HEK293 (cell line): ENCODE measurements around the gene KBTBD3.

Experiments
- ATF2 ChIP-seq: fragments of 450-650 bp; formaldehyde crosslinking; IDR thresholded peaks from 2 replicates; pipeline ENCODE4 v1.5.1; 2016; ENCODE audit warnings: missing biosample characterization, missing genetic modification characterization, low read depth
- CTCF ChIP-seq: fragments of 450-650 bp; formaldehyde crosslinking; IDR thresholded peaks from 2 replicates; pipeline ENCODE4 v1.5.1; 2016; ENCODE audit warnings: missing biosample characterization, missing genetic modification characterization
- HOXA7 ChIP-seq: sonication (generic); formaldehyde crosslinking; IDR thresholded peaks from 2 replicates; pipeline ENCODE4 v1.8.1; 2022; ENCODE audit warnings: missing genetic modification reagents, borderline replicate concordance
- PBX3 ChIP-seq: sonication (generic); formaldehyde crosslinking; IDR thresholded peaks from 2 replicates; pipeline ENCODE4 v1.8.1; 2022; ENCODE audit warnings: mild to moderate bottlenecking, moderate library complexity, missing genetic modification reagents
- ZFP37 ChIP-seq: fragments of 450-650 bp; formaldehyde crosslinking; IDR thresholded peaks from 2 replicates; pipeline ENCODE4 v1.5.1; 2016; ENCODE audit warnings: missing biosample characterization, missing genetic modification characterization
- ZNF202 ChIP-seq: fragments of 450-650 bp; formaldehyde crosslinking; IDR thresholded peaks from 2 replicates; pipeline ENCODE4 v1.5.1; 2016; ENCODE audit warnings: missing biosample characterization, missing genetic modification characterization, borderline replicate concordance
- ZNF248 ChIP-seq: fragments of 450-650 bp; formaldehyde crosslinking; IDR thresholded peaks from 2 replicates; pipeline ENCODE4 v1.5.1; 2017; ENCODE audit warnings: missing biosample characterization, missing genetic modification characterization
- ZNF548 ChIP-seq: fragments of 450-650 bp; formaldehyde crosslinking; IDR thresholded peaks from 2 replicates; pipeline ENCODE4 v1.5.1; 2016; ENCODE audit warnings: missing biosample characterization, missing genetic modification characterization
- ZNF629 ChIP-seq: fragments of 450-650 bp; formaldehyde crosslinking; IDR thresholded peaks from 2 replicates; pipeline ENCODE4 v1.5.1; 2017; ENCODE audit warnings: missing biosample characterization, missing genetic modification characterization
- ZNF670 ChIP-seq: fragments of 450-650 bp; formaldehyde crosslinking; IDR thresholded peaks from 2 replicates; pipeline ENCODE4 v1.5.1; 2016; ENCODE audit warnings: missing biosample characterization, missing genetic modification characterization, low read depth
- ZNF785 ChIP-seq: fragments of 450-650 bp; formaldehyde crosslinking; IDR thresholded peaks from 2 replicates; pipeline ENCODE4 v1.5.1; 2016; ENCODE audit warnings: missing biosample characterization, missing genetic modification characterization
- ZSCAN16 ChIP-seq: fragments of 450-650 bp; formaldehyde crosslinking; IDR thresholded peaks from 2 replicates; pipeline ENCODE4 v1.5.1; 2016; ENCODE audit warnings: missing biosample characterization, missing genetic modification characterization

GRCh38 chr11:106086135-106086534, 9.0 kb upstream of the KBTBD3 start:
- TF ChIP-seq ZNF785 (tag by site-specific recombination), result no peak
- TF ChIP-seq CTCF, result no peak
- no peak for TF ChIP-seq ZNF629 (tag by site-specific recombination)
- no peak for TF ChIP-seq ZSCAN16 (tag by site-specific recombination)
- no peak for TF ChIP-seq ZNF548 (tag by site-specific recombination)
- TF ChIP-seq ZNF248 (tag by site-specific recombination), result no peak
- TF ChIP-seq ZNF202, result no peak
- no peak for TF ChIP-seq ZFP37 (tag by site-specific recombination)
- TF ChIP-seq ZNF670 (tag by site-specific recombination), result no peak
- TF ChIP-seq PBX3, result no peak
- no peak for TF ChIP-seq HOXA7
- no peak for TF ChIP-seq ATF2 (tag by site-specific recombination)
